Trophoblast cell (in vitro differentiated cells and primary cell): ENCODE data around the gene SFXN5.

Experiments used
- DNase-seq, 2 donors: peaks; one replicate each; pipeline ENCODE4 v3.0.0-alpha.2; 2016
- H2AFZ ChIP-seq: 2 replicates; pipeline ENCODE4 v1.6.1; 2013; ENCODE audit warnings: low read length, moderate library complexity, mild to moderate bottlenecking; ENCODE audit not compliant: insufficient read depth, poor library complexity
- H2AK5ac ChIP-seq: 2 replicates; pipeline ENCODE4 v1.6.1; 2013; ENCODE audit warnings: mild to moderate bottlenecking, low read length
- H2BK120ac ChIP-seq: 2 replicates; pipeline ENCODE4 v1.6.1; 2013; ENCODE audit warnings: low read length, mild to moderate bottlenecking, moderate library complexity; ENCODE audit not compliant: insufficient read depth, poor library complexity
- H2BK12ac ChIP-seq: 2 replicates; pipeline ENCODE4 v1.6.1; 2013; ENCODE audit warnings: mild to moderate bottlenecking, low read length, moderate library complexity
- H2BK5ac ChIP-seq: 2 replicates; pipeline ENCODE4 v1.6.1; 2013; ENCODE audit warnings: low read length, low read depth, moderate library complexity, mild to moderate bottlenecking; ENCODE audit not compliant: poor library complexity
- H3K14ac ChIP-seq: 2 replicates; pipeline ENCODE4 v1.6.1; 2013; ENCODE audit warnings: mild to moderate bottlenecking, low read length
- H3K18ac ChIP-seq: 2 replicates; pipeline ENCODE4 v1.6.1; 2013; ENCODE audit warnings: mild to moderate bottlenecking, low read length
- H3K23ac ChIP-seq: 2 replicates; pipeline ENCODE4 v1.6.1; 2013; ENCODE audit warnings: low read length
- H3K27ac ChIP-seq: 2 replicates; pipeline ENCODE4 v1.5.1; 2013; ENCODE audit warnings: low read depth, mild to moderate bottlenecking, inconsistent platforms, low read length, moderate library complexity
- H3K27me3 ChIP-seq: 2 replicates; pipeline ENCODE4 v1.6.1; 2013; ENCODE audit warnings: inconsistent platforms, mild to moderate bottlenecking, low read length, moderate library complexity; ENCODE audit not compliant: insufficient read depth
- H3K36me3 ChIP-seq, 2 experiments: 1 replicate in 1 of 2; 2 replicates in 1 of 2; pipeline ENCODE4 v1.6.1; 2013; ENCODE audit warnings: low read length in 2 of 2, mild to moderate bottlenecking in 2 of 2, moderate library complexity in 1 of 2; ENCODE audit not compliant: insufficient read depth in 2 of 2, control insufficient read depth in 1 of 2
- H3K4ac ChIP-seq: 2 replicates; pipeline ENCODE4 v1.6.1; 2013; ENCODE audit warnings: low read depth, mild to moderate bottlenecking, low read length, moderate library complexity
- H3K4me1 ChIP-seq, 2 experiments: 1 replicate in 1 of 2; 2 replicates in 1 of 2; pipeline ENCODE4 v1.6.1; 2013; ENCODE audit warnings: low read length in 2 of 2, mild to moderate bottlenecking in 2 of 2, moderate library complexity in 1 of 2; ENCODE audit not compliant: insufficient read depth in 2 of 2, control insufficient read depth in 1 of 2
- H3K4me2 ChIP-seq: 2 replicates; pipeline ENCODE4 v1.6.1; 2013; ENCODE audit warnings: inconsistent platforms, mild to moderate bottlenecking, low read length, moderate library complexity
- H3K4me3 ChIP-seq: 2 replicates; pipeline ENCODE4 v1.5.1; 2013; ENCODE audit warnings: mild to moderate bottlenecking, low read depth, low read length, inconsistent platforms
- H3K79me1 ChIP-seq: one replicate; pipeline ENCODE4 v1.6.1; 2013; ENCODE audit warnings: low read length
- H3K79me2 ChIP-seq: 2 replicates; pipeline ENCODE4 v1.6.1; 2013; ENCODE audit warnings: low read length, mild to moderate bottlenecking; ENCODE audit not compliant: control insufficient read depth, insufficient read depth, poor library complexity
- H3K9ac ChIP-seq: 2 replicates; pipeline ENCODE4 v1.6.1; 2013; ENCODE audit warnings: mild to moderate bottlenecking, low read length
- H3K9me3 ChIP-seq: 2 replicates; pipeline ENCODE4 v1.6.1; 2013; ENCODE audit warnings: low read depth, mild to moderate bottlenecking, control low read depth, inconsistent platforms, low read length; ENCODE audit not compliant: insufficient read depth
- H4K12ac ChIP-seq: 2 replicates; pipeline ENCODE4 v1.6.1; 2013; ENCODE audit warnings: low read depth, mild to moderate bottlenecking, low read length, moderate library complexity
- H4K8ac ChIP-seq: 2 replicates; pipeline ENCODE4 v1.6.1; 2013; ENCODE audit warnings: low read depth, mild to moderate bottlenecking, low read length, moderate library complexity
- H4K91ac ChIP-seq: one replicate; pipeline ENCODE4 v1.6.1; 2013; ENCODE audit warnings: low read depth, mild to moderate bottlenecking, low read length, moderate library complexity
- WGBS: extraction: QIAGEN DNeasy Blood & Tissue Kit; methylation state at CpG from one replicate; pipeline ENCODE4 v1.1.7; 2013; ENCODE audit warnings: missing lambda C conversion rate; ENCODE audit not compliant: insufficient read length, insufficient coverage; ENCODE audit errors: extremely low coverage; 5-methylcytosine and 5-hydroxymethylcytosine counted together

The SFXN5 gene

DNA sequence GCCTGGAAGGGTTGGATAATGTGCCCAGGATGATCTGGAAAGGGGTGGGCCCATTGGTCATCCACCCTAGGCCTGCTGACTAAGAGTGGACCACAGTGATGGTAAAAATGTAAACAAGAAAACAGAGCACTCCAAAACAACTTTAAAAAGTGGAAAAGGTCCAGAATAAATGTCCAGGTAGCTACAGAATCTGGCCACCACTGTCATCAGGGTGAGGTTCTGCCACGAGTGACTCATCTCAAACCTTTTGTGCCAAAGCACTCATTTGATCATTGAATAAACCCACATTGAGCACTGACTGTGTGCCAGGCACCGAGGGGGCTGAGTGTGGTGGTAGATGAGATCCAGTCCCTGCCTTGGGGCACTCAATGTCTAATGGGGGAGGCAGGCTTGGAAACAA lies 89.3 kb downstream of the SFXN5 start:
- Histone ChIP-seq H3K4me2 (no peak overlapping the region), H2BK12ac (no peak overlapping the region), H3K9me3 (no peaks in the 10 kb centered on the region), H3K27me3 (no peaks in the 10 kb centered on the region), H3K4ac (no peak overlapping the region), H2AK5ac (no peak overlapping the region), H4K8ac (no peak overlapping the region), H3K79me1 (peaks cover 10% of the 10 kb centered on the region), H3K27ac (no peak overlapping the region), H3K18ac (no peak overlapping the region), H3K9ac (no peak overlapping the region), H3K14ac (no peak overlapping the region), H3K23ac (no peak overlapping the region), H4K12ac (no peak overlapping the region), H3K4me1 (peaks cover 21 to 26% of the 10 kb centered on the region in 2 experiments), H4K91ac (no peak overlapping the region), H3K79me2 (no peaks in the 10 kb centered on the region), H3K36me3 (peaks cover 0 to 3% of the 10 kb centered on the region in 2 experiments), H2BK120ac (no peak overlapping the region), H2AFZ (no peak overlapping the region), H3K4me3 (no peak overlapping the region), H2BK5ac (no peak overlapping the region)
- no CpG with 5 or more reads among the region's 2 CpGs for WGBS
- DNase-seq: no peak

DNA sequence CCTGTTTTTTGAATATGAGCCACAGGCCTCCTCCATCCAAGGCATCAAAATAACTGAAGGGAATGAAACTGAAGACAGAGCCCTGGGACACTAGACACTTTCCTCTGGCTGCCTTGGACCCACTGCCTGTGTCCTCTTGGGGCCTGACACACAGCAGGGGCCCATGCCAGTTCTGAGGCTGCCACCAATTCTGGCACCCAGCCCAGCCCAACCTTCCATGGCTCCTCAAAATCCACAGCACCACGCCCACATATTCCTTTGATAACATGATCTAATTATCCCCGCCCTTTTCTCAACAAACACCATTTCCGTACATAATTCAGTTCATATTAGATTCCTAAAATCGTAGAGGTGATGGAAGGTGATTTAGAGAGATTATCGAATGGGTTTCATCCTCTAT lies 90.0 kb downstream of the SFXN5 start:
- H3K79me1 ChIP-seq: peaks cover 10% of the 10 kb centered on the region

DNA sequence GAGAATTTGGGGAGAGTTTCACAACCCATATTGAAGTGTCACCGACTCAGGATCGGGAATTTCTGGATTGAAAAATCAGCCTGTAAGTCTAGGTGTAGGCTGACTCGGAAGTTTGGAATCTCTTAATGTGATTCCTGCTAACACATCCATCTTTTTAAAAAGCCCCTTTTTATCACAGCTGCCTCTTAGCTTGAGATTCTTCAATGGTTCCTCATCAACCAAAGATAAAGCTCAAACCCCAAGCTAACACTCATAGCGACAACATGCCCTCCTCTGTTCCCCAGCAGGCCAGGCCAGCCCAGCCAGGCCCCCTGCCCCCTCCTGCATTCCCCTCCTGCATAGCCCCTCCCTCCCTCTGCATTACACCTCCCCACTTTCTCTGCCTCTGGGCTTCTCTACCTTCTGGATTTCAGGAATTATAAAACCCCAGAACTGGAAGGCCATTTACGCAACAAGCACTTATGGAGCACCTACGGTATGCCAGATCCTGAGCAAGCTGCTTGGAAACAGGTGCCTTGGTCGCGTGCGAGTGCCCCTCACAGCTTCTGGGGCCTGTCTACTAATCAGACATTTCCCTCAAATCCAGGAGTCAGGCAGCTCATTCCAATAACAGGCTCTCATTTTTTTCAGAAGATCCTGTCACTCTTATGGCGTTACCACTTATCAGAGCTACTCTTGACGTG lies 90.8 kb downstream of the SFXN5 start:
- no peak overlapping the region for H3K14ac ChIP-seq
- H2AK5ac ChIP-seq: no peak overlapping the region
- H2BK12ac ChIP-seq: no peak overlapping the region
- peak overlapping the region; percentile 9 for H3K27ac ChIP-seq
- DNase-seq: peak; percentile 54 to 77
- WGBS: no CpG with 5 or more reads among the region's 11 CpGs
- H3K79me1 ChIP-seq: peaks cover 10% of the 10 kb centered on the region
- no peak overlapping the region for H3K4me3 ChIP-seq
- H3K4me2 ChIP-seq: no peak overlapping the region
- H2BK120ac ChIP-seq: no peak overlapping the region
- no peak overlapping the region for H3K18ac ChIP-seq
- no peaks in the 10 kb centered on the region for H3K9me3 ChIP-seq
- H3K4me1 ChIP-seq: peaks cover 21 to 24% of the 10 kb centered on the region in 2 experiments
- H2AFZ ChIP-seq: no peak overlapping the region
- no peak overlapping the region for H3K4ac ChIP-seq
- H4K8ac ChIP-seq: no peak overlapping the region
- H3K36me3 ChIP-seq: peaks cover 0 to 3% of the 10 kb centered on the region in 2 experiments
- no peak overlapping the region for H4K12ac ChIP-seq
- no peak overlapping the region for H4K91ac ChIP-seq
- H3K79me2 ChIP-seq: no peaks in the 10 kb centered on the region
- no peak overlapping the region for H3K23ac ChIP-seq
- no peaks in the 10 kb centered on the region for H3K27me3 ChIP-seq
- no peak overlapping the region for H3K9ac ChIP-seq
- H2BK5ac ChIP-seq: no peak overlapping the region

More for the DNA sequence above, 90.0 kb downstream of the SFXN5 start:
- Histone ChIP-seq H3K27ac (no peak overlapping the region), H3K79me2 (no peaks in the 10 kb centered on the region), H4K91ac (no peak overlapping the region), H2AK5ac (no peak overlapping the region), H3K14ac (no peak overlapping the region), H2BK12ac (no peak overlapping the region), H2BK120ac (no peak overlapping the region), H2AFZ (no peak overlapping the region), H3K36me3 (peaks cover 0 to 3% of the 10 kb centered on the region in 2 experiments), H3K18ac (no peak overlapping the region), H4K12ac (no peak overlapping the region), H3K27me3 (no peaks in the 10 kb centered on the region), H3K9ac (no peak overlapping the region), H3K4me3 (no peak overlapping the region), H3K4me2 (no peak overlapping the region), H3K4ac (no peak overlapping the region), H2BK5ac (no peak overlapping the region), H4K8ac (no peak overlapping the region), H3K9me3 (no peaks in the 10 kb centered on the region), H3K4me1 (peaks cover 21 to 26% of the 10 kb centered on the region in 2 experiments), H3K23ac (no peak overlapping the region)
- DNase-seq: no peak
- 100% methylated on average over 3 of the region's 5 CpGs for WGBS

DNA sequence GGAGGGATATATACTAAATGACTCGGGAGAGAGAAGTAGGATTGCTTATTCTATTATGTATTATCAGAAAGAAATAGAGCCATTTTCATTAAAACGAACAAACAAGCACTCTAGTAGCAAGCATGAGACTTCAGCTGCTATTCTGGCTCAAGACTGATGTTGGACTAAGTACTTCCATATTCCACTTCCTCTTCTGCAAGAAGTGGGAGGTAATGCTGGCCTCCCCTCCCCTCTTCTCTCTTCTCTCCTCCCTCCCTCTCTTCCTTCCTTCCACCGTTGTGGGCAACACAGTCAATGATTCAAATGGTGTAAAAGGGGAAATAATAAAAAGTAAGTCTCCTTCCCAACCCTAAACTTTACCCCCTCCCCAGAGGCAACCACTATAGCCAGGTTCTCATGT lies 91.6 kb downstream of the SFXN5 start:
- no peak overlapping the region for H4K12ac ChIP-seq
- no peak overlapping the region for H2BK120ac ChIP-seq
- no peak overlapping the region for H3K14ac ChIP-seq
- H3K18ac ChIP-seq: no peak overlapping the region
- H2AFZ ChIP-seq: no peak overlapping the region
- no peak overlapping the region for H4K8ac ChIP-seq
- H3K27ac ChIP-seq: no peak overlapping the region
- no peak overlapping the region for H2AK5ac ChIP-seq
- H3K4ac ChIP-seq: no peak overlapping the region
- H3K9me3 ChIP-seq: no peaks in the 10 kb centered on the region
- H4K91ac ChIP-seq: no peak overlapping the region
- DNase-seq: no peak
- no peak overlapping the region for H3K9ac ChIP-seq
- no peak overlapping the region for H3K23ac ChIP-seq
- peaks cover 0 to 3% of the 10 kb centered on the region in 2 experiments for H3K36me3 ChIP-seq
- no peaks in the 10 kb centered on the region for H3K79me2 ChIP-seq
- no CpG with 5 or more reads among the region's 3 CpGs for WGBS
- no peaks in the 10 kb centered on the region for H3K27me3 ChIP-seq
- no peak overlapping the region for H2BK12ac ChIP-seq
- H3K4me2 ChIP-seq: no peak overlapping the region
- H3K4me1 ChIP-seq: peaks cover 17 to 20% of the 10 kb centered on the region in 2 experiments
- H3K79me1 ChIP-seq: peaks cover 4% of the 10 kb centered on the region
- no peak overlapping the region for H2BK5ac ChIP-seq
- H3K4me3 ChIP-seq: no peak overlapping the region
